IMR-90 (cell line): Measurements from ENCODE around the gene PSMA2. TPM values are rescaled to one million over a fixed set of nuclear protein-coding genes. Genes with fewer than 3 reads are reported as not detected.

Source experiments
- ATAC-seq: fragments of 200-7000 bp; cut with Tn5 transposase; 2 replicates; pipeline ENCODE4 v1.9.1; 2020; ENCODE audit warnings: low read depth, mild to moderate bottlenecking, moderate library complexity
- BruUV-seq: library from RNA; stranded (reverse); fragments of 400-500 nt; replicated peaks from 2 replicates; lab custom pipeline; 2021; lab: Mats Ljungman, UMichigan
- CTCF ChIA-PET: fragments of 300-600 bp; formaldehyde crosslinking; extraction: SDS; loops from one replicate; lab custom pipeline; 2021; ENCODE audit warnings: antibody characterized with exemption; lab: Yijun Ruan, JAX
- POLR2A ChIA-PET: fragments of 300-600 bp; sonication (Branson Sonifier 250); formaldehyde crosslinking; loops from one replicate; lab custom pipeline; 2022; ENCODE audit warnings: antibody characterized with exemption; ENCODE audit not compliant: unreplicated experiment; lab: Charles Lee
- DNase-seq: peaks from one replicate; pipeline ENCODE4 v3.0.0; 2013
- H2AFZ ChIP-seq: replicated peaks from 2 replicates; pipeline ENCODE3; 2013; ENCODE audit warnings: low read length, mild to moderate bottlenecking; ENCODE audit not compliant: poor library complexity
- H2AK5ac ChIP-seq: 2 replicates; pipeline ENCODE4 v1.6.1; 2013; ENCODE audit warnings: low read depth, low read length, inconsistent platforms
- H2AK9ac ChIP-seq: replicated peaks from 2 replicates; pipeline ENCODE3; 2013; ENCODE audit warnings: mild to moderate bottlenecking, low read depth, low read length, moderate library complexity; ENCODE audit not compliant: poor library complexity
- H2BK120ac ChIP-seq: 2 replicates; pipeline ENCODE4 v1.6.1; 2013; ENCODE audit warnings: low read depth, low read length, inconsistent platforms
- H2BK15ac ChIP-seq: 3 replicates; pipeline ENCODE4 v1.6.1; 2013; ENCODE audit warnings: low read depth, low read length, inconsistent platforms
- H2BK20ac ChIP-seq: 2 replicates; pipeline ENCODE4 v1.6.1; 2013; ENCODE audit warnings: low read depth, mild to moderate bottlenecking, inconsistent platforms, low read length, moderate library complexity
- H2BK5ac ChIP-seq: 2 replicates; pipeline ENCODE4 v1.6.1; 2013; ENCODE audit warnings: mild to moderate bottlenecking, low read depth, low read length, inconsistent platforms; ENCODE audit not compliant: poor library complexity, severe bottlenecking
- H3K14ac ChIP-seq: replicated peaks from 2 replicates; pipeline ENCODE4 v1.6.1; 2013; ENCODE audit warnings: low read depth, low read length, inconsistent platforms
- H3K18ac ChIP-seq: 2 replicates; pipeline ENCODE4 v1.6.1; 2013; ENCODE audit warnings: low read depth, low read length, control low read depth
- H3K23ac ChIP-seq: 2 replicates; pipeline ENCODE4 v1.6.1; 2013; ENCODE audit warnings: low read depth, low read length, inconsistent platforms
- H3K27ac ChIP-seq: 2 replicates; pipeline ENCODE4 v1.5.1; 2013; ENCODE audit warnings: mild to moderate bottlenecking, control low read depth, low read length; ENCODE audit not compliant: insufficient read depth
- H3K27me3 ChIP-seq: 2 replicates; pipeline ENCODE4 v1.6.1; 2013; ENCODE audit warnings: low read length; ENCODE audit not compliant: control insufficient read depth, insufficient read depth
- H3K36me3 ChIP-seq: 2 replicates; pipeline ENCODE4 v1.6.1; 2013; ENCODE audit warnings: low read length, mixed read lengths; ENCODE audit not compliant: control insufficient read depth, insufficient read depth
- H3K4ac ChIP-seq: 2 replicates; pipeline ENCODE4 v1.6.1; 2013; ENCODE audit warnings: low read depth, low read length, inconsistent platforms
- H3K4me1 ChIP-seq: 2 replicates; pipeline ENCODE4 v1.6.1; 2013; ENCODE audit warnings: low read length, mixed read lengths; ENCODE audit not compliant: control insufficient read depth, insufficient read depth
- H3K4me2 ChIP-seq: 2 replicates; pipeline ENCODE4 v1.6.1; 2013; ENCODE audit warnings: low read depth, mild to moderate bottlenecking, control low read depth, low read length, moderate library complexity
- H3K4me3 ChIP-seq: 2 replicates; pipeline ENCODE4 v1.5.1; 2013; ENCODE audit warnings: low read depth, mild to moderate bottlenecking, control low read depth, low read length, moderate library complexity; ENCODE audit not compliant: insufficient read depth
- H3K56ac ChIP-seq: 2 replicates; pipeline ENCODE4 v1.6.1; 2013; ENCODE audit warnings: low read length, inconsistent platforms; ENCODE audit not compliant: insufficient read depth; ENCODE audit errors: extremely low read depth
- H3K79me1 ChIP-seq, 2 experiments: 2 replicates each; pipeline ENCODE4 v1.6.1; 2013; ENCODE audit warnings: low read length in 2 of 2, inconsistent platforms in 1 of 2, low read depth in 1 of 2
- H3K9ac ChIP-seq: 2 replicates; pipeline ENCODE4 v1.6.1; 2013; ENCODE audit warnings: low read depth, low read length, control low read depth
- H3K9me1 ChIP-seq: 2 replicates; pipeline ENCODE4 v1.6.1; 2013; ENCODE audit warnings: low read length, inconsistent platforms; ENCODE audit not compliant: insufficient read depth
- H3K9me3 ChIP-seq: 2 replicates; pipeline ENCODE4 v1.6.1; 2013; ENCODE audit warnings: low read length; ENCODE audit not compliant: control insufficient read depth, insufficient read depth
- H4K20me1 ChIP-seq: 2 replicates; pipeline ENCODE4 v1.6.1; 2013; ENCODE audit warnings: low read length, inconsistent platforms; ENCODE audit not compliant: insufficient read depth
- H4K5ac ChIP-seq: 2 replicates; pipeline ENCODE4 v1.6.1; 2013; ENCODE audit warnings: mild to moderate bottlenecking, low read depth, low read length, control low read depth
- H4K8ac ChIP-seq, 2 experiments: 2 replicates each; pipeline ENCODE4 v1.6.1; 2013; ENCODE audit warnings: low read depth in 2 of 2, low read length in 2 of 2, control low read depth in 1 of 2, inconsistent platforms in 1 of 2
- H4K91ac ChIP-seq: 2 replicates; pipeline ENCODE4 v1.6.1; 2013; ENCODE audit warnings: low read depth, low read length, inconsistent platforms; ENCODE audit not compliant: insufficient read depth
- BHLHE40 ChIP-seq: fragments of 150-350 bp; IDR thresholded peaks from 2 replicates; pipeline ENCODE4 v1.6.1; 2016; ENCODE audit warnings: mild to moderate bottlenecking, low read depth, low read length
- CEBPB ChIP-seq: IDR thresholded peaks from 2 replicates; pipeline ENCODE4 v1.6.1; 2012; ENCODE audit warnings: low read depth, low read length, improper control_type of control experiment
- CHD1 ChIP-seq: IDR thresholded peaks from 2 replicates; pipeline ENCODE4 v1.6.1; 2012; ENCODE audit warnings: low read depth, low read length, improper control_type of control experiment
- CTCF ChIP-seq: conservative IDR thresholded peaks from 2 replicates; pipeline ENCODE4 v1.5.1; 2012; ENCODE audit warnings: mild to moderate bottlenecking, low read depth, low read length, improper control_type of control experiment
- ELK1 ChIP-seq: fragments of 150-350 bp; IDR thresholded peaks from 2 replicates; pipeline ENCODE4 v1.6.1; 2016; ENCODE audit warnings: low read depth, mild to moderate bottlenecking, low read length, moderate library complexity, borderline replicate concordance
- FOS ChIP-seq: fragments of 150-350 bp; IDR thresholded peaks from 2 replicates; pipeline ENCODE4 v1.6.1; 2016; ENCODE audit warnings: low read depth, low read length
- MAFK ChIP-seq: IDR thresholded peaks from 2 replicates; pipeline ENCODE4 v1.6.1; 2012; ENCODE audit warnings: low read depth, low read length, improper control_type of control experiment
- MAZ ChIP-seq: IDR thresholded peaks from 2 replicates; pipeline ENCODE4 v1.6.1; 2012; ENCODE audit warnings: low read depth, mild to moderate bottlenecking, low read length, improper control_type of control experiment, moderate library complexity, borderline replicate concordance
- MXI1 ChIP-seq: IDR thresholded peaks from 2 replicates; pipeline ENCODE4 v1.6.1; 2012; ENCODE audit warnings: low read depth, mild to moderate bottlenecking, low read length, moderate library complexity, borderline replicate concordance
- NFE2L2 ChIP-seq: fragments of 150-350 bp; IDR thresholded peaks from 2 replicates; pipeline ENCODE4 v1.6.1; 2016; ENCODE audit warnings: low read depth, mild to moderate bottlenecking, low read length
- POLR2A ChIP-seq: IDR thresholded peaks from 2 replicates; pipeline ENCODE4 v1.6.1; 2012; ENCODE audit warnings: mild to moderate bottlenecking, low read depth, low read length
- RAD21 ChIP-seq: IDR thresholded peaks from 2 replicates; pipeline ENCODE4 v1.6.1; 2012; ENCODE audit warnings: low read length, improper control_type of control experiment
- RCOR1 ChIP-seq: IDR thresholded peaks from 2 replicates; pipeline ENCODE4 v1.6.1; 2012; ENCODE audit warnings: mild to moderate bottlenecking, low read length, improper control_type of control experiment; ENCODE audit not compliant: insufficient replicate concordance
- RFX5 ChIP-seq: IDR thresholded peaks from 2 replicates; pipeline ENCODE4 v1.8.0; 2012; ENCODE audit warnings: low read depth, mild to moderate bottlenecking, low read length, moderate library complexity
- SMC3 ChIP-seq: fragments of 150-350 bp; IDR thresholded peaks from 2 replicates; pipeline ENCODE4 v1.6.1; 2016; ENCODE audit warnings: low read depth, mild to moderate bottlenecking, antibody characterized with exemption, low read length, moderate library complexity
- USF2 ChIP-seq: fragments of 150-350 bp; IDR thresholded peaks from 2 replicates; pipeline ENCODE4 v1.6.1; 2017; ENCODE audit warnings: mild to moderate bottlenecking, antibody characterized with exemption, low read length, low read depth
- dilution Hi-C: fragments of 300-500 bp; cut with HindIII; formaldehyde crosslinking; loops from one replicate; pipeline ENCODE4 v1.14.3; 2018; ENCODE audit warnings: low sequenced_read_pairs; ENCODE audit not compliant: unreplicated experiment
- in situ Hi-C: fragments of 300-500 bp; cut with MboI; formaldehyde crosslinking; loops from 3 replicates; pipeline ENCODE4 v1.14.3; 2019; ENCODE audit warnings: low sequenced_read_pairs, inconsistent platforms, mixed read lengths
- intact Hi-C: fragments of 100-400 bp; cut with micrococcal nuclease; formaldehyde crosslinking; loops from 2 replicates; pipeline ENCODE4 v1.10.0; 2022
- polyA plus RNA-seq, 3 experiments: library from polyadenylated mRNA; depleted of rRNA; stranded (reverse); fragments of >200 nt; gene quantifications; 2 replicates each; pipeline ENCODE4 v1.2.3, GENCODE V29; 2012; ENCODE audit warnings: low replicate concordance in 1 of 3
- total RNA-seq: library from RNA; depleted of rRNA; stranded (reverse); fragments of >200 nt; gene quantifications from 2 replicates; pipeline ENCODE4 v1.2.3, GENCODE V29; 2012

The PSMA2 gene
- total and polyA plus RNA-seq, 2 of the 4 experiments (the other 2 are of a cell fraction), result 106 to 138 TPM

- DNase-seq, result no peak
- no peak overlapping the region for H3K4ac ChIP-seq
- no peaks in the 10 kb centered on the region for H3K9me3 ChIP-seq
- dilution Hi-C loops, result no loop called here
- BruUV-seq, result no TSS peak
- no peak overlapping the region for H2AK9ac ChIP-seq
- ChIA-PET CTCF (no interaction called here), POLR2A (no interaction called here)
- H3K79me1 ChIP-seq, result no peaks in the 10 kb centered on the region
- H2BK120ac ChIP-seq, result no peak overlapping the region
- no peak overlapping the region for H4K91ac ChIP-seq
- no peaks in the 10 kb centered on the region for H3K36me3 ChIP-seq
- H3K18ac ChIP-seq, result no peak overlapping the region
- H4K8ac ChIP-seq, result no peak overlapping the region
- H2BK5ac ChIP-seq, result no peak overlapping the region
- no peak overlapping the region for H3K14ac ChIP-seq
- no peak overlapping the region for H3K23ac ChIP-seq
- no peak for TF ChIP-seq MAFK
- no peak for TF ChIP-seq RCOR1
- no peak for TF ChIP-seq POLR2A
- TF ChIP-seq NFE2L2, result no peak
- no peak for TF ChIP-seq ELK1
- TF ChIP-seq USF2, result no peak
- TF ChIP-seq CHD1, result no peak
- no peak for TF ChIP-seq CTCF
- TF ChIP-seq BHLHE40, result no peak
- TF ChIP-seq SMC3, result no peak
- TF ChIP-seq CEBPB, result no peak
- no peak for TF ChIP-seq MAZ
- TF ChIP-seq RFX5, result no peak
- TF ChIP-seq FOS, result no peak
- TF ChIP-seq MXI1, result no peak
- no peak for TF ChIP-seq RAD21
- no peak overlapping the region for H3K9ac ChIP-seq
- H4K20me1 ChIP-seq, result no peaks in the 10 kb centered on the region
- H2BK20ac ChIP-seq, result no peak overlapping the region
- H3K4me2 ChIP-seq, result no peak overlapping the region
- H2AK5ac ChIP-seq, result no peak overlapping the region
- ATAC-seq, result no peak
- no peak overlapping the region for H3K4me3 ChIP-seq
- H4K5ac ChIP-seq, result no peak overlapping the region
- in situ Hi-C loops, result no loop called here
- no peaks in the 10 kb centered on the region for H3K4me1 ChIP-seq
- H3K9me1 ChIP-seq, result no peaks in the 10 kb centered on the region
- H3K27me3 ChIP-seq, result peaks cover 4% of the 10 kb centered on the region; the same call in 1 of the 2 replicates
- H2AFZ ChIP-seq, result no peak overlapping the region
- no peak overlapping the region for H2BK15ac ChIP-seq
- no peak overlapping the region for H3K56ac ChIP-seq
- intact Hi-C loops, result no loop called here
- no peak overlapping the region for H3K27ac ChIP-seq
Measured at GRCh38 chr7:42978496-42978895, 46.5 kb upstream of the PSMA2 start.
